ENCODE data around the gene ZSCAN5C. TPM values are rescaled to one million over a fixed set of nuclear protein-coding genes. Genes with fewer than 3 reads are reported as not detected.
"Not testable (repeated sequence)": the region's sequence is repeated elsewhere in the genome, so short reads cannot be mapped to it uniquely, and the experiment has no call there.

The ZSCAN5C gene
- total and polyA plus RNA-seq, 2 experiments from 2014 or later: not detected

DNA sequence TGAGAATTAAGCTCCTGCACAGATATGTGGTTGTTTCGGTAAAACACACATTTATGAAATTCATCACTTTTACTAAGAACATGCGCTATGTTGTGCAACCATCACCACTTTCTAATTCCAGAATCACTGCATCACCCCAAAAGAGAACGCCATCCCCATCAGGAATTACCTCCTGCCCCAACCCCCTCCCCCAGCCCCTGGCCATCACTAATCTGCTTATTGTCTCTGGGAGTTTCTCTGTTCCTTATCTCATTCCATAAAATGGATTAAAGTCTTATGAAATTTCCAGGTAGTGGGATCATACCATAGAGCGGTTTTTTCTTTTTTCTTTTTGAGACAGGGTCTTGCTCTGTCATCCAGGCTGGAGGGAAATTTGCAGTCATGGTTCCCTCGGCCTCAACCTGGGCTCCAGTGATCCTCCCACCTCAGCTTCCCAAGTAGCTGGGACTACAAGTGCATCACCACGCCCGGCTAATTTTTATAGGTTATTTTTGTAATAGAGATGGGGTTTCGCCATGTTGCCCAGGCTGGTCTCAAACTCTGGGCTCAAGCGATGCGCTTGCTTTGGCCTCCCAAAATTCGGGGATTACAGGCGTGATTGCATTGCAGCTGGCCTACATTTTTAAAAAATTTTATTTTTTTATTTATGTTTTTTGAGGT is 8.0 kb upstream of the ZSCAN5C start:
- TF ChIP-seq, protein P1, sequence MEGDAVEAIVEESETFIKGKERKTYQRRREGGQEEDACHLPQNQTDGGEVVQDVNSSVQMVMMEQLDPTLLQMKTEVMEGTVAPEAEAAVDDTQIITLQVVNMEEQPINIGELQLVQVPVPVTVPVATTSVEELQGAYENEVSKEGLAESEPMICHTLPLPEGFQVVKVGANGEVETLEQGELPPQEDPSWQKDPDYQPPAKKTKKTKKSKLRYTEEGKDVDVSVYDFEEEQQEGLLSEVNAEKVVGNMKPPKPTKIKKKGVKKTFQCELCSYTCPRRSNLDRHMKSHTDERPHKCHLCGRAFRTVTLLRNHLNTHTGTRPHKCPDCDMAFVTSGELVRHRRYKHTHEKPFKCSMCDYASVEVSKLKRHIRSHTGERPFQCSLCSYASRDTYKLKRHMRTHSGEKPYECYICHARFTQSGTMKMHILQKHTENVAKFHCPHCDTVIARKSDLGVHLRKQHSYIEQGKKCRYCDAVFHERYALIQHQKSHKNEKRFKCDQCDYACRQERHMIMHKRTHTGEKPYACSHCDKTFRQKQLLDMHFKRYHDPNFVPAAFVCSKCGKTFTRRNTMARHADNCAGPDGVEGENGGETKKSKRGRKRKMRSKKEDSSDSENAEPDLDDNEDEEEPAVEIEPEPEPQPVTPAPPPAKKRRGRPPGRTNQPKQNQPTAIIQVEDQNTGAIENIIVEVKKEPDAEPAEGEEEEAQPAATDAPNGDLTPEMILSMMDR (IDR thresholded peaks at IDR 0.05; ENCODE audit: low read depth, low read length): no peak
- H3K4me3 ChIP-seq: no peak overlapping the region
- no peaks in the 10 kb centered on the region for H3K27me3 ChIP-seq
- H3K9me3 ChIP-seq (ENCODE audit: low read depth): no peaks in the 10 kb centered on the region
- no peaks in the 10 kb centered on the region for H3K4me1 ChIP-seq (ENCODE audit: low read depth)
- H3K36me3 ChIP-seq: no peaks in the 10 kb centered on the region
- no peak for DNase-seq (ENCODE audit: low read depth in 1 of 2, low spot score in 1 of 2)
- H3K27ac ChIP-seq: no peak overlapping the region

DNA sequence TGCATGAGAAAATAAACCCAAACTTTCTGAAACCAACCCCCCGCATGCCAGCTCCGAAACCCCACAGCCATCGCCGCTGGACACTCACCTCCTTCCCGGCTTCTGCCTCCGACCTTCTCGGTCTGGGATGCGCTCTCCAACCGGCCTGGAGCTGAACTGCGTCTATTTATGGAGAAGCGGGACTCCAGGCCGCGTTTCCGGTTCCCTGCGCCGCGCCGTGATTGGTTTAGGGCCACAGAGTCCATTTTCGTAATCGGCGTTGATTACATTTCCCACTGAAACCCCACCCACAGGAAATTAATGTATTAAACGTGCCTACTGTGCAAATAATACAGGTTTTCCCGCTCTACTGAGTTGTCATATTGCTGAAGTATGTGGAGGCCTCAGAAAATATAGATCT is 4.4 kb upstream of the ZSCAN5C start, which contains the start of gene ZSCAN5B:
TSS of gene ZSCAN5B (minus strand) at position 138 of the 400 bp plus-strand sequence. CDS start 4,731 bp downstream, outside the sequence.
- H3K4me1 ChIP-seq (ENCODE audit: low read depth); H3K4me3 ChIP-seq; DNase-seq (ENCODE audit: low read depth in 1 of 2, low spot score in 1 of 2); H3K27me3 ChIP-seq; H3K27ac ChIP-seq; H3K36me3 ChIP-seq; H3K9me3 ChIP-seq (ENCODE audit: low read depth): not testable (repeated sequence)

DNA sequence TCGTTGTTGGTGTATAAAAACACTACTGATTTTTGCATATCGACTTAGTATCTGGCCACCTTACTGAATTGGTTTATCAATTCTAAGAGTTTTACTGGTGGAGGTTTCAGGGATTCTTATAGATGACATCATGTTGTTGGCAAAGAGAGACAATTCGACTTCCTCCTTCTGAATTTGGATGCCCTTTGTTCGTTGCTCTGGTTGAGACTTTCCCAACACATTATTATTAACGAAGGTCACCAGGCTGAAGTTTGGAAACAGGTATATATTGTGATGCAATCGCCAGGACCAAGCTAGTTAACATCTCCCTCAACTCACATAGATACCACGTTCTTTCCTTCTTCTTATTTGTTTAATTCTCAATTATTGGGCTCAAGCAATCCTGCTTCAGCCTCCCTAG is 2.4 kb upstream of the ZSCAN5C start:
- H3K4me3 ChIP-seq: no peak overlapping the region
- H3K27me3 ChIP-seq: no peaks in the 10 kb centered on the region
- no peaks in the 10 kb centered on the region for H3K36me3 ChIP-seq
- no peak for DNase-seq (ENCODE audit: low read depth in 1 of 2, low spot score in 1 of 2)
- TF ChIP-seq, protein P1 (IDR thresholded peaks at IDR 0.05; ENCODE audit: low read depth, low read length): no peak
- no peaks in the 10 kb centered on the region for H3K4me1 ChIP-seq (ENCODE audit: low read depth)
- H3K27ac ChIP-seq: no peak overlapping the region
- H3K9me3 ChIP-seq (ENCODE audit: low read depth): no peaks in the 10 kb centered on the region

DNA sequence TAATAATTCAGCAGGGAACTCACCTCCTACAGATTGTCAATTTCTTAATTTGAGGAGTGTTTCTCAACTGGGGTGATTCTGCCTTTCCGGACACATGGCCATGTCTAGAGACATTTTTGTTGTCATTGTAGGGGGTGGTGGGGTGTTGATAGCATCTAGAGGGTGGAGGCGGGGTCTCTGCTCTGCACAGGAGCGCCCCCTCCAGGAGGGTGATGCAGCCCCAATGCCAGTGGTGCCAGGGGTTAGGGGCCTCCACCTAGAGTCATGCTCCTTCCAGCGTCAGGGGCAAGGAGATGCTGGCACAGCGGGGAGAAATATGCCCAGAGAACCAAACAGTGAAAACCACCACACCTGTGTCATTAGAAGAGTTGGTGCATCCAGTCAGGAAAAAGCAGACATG is 5.5 kb downstream of the ZSCAN5C start:
- H3K4me3 ChIP-seq; H3K4me1 ChIP-seq (ENCODE audit: low read depth); H3K27ac ChIP-seq; DNase-seq (ENCODE audit: low read depth in 1 of 2, low spot score in 1 of 2); H3K9me3 ChIP-seq (ENCODE audit: low read depth); H3K27me3 ChIP-seq; H3K36me3 ChIP-seq: not testable (repeated sequence)

DNA sequence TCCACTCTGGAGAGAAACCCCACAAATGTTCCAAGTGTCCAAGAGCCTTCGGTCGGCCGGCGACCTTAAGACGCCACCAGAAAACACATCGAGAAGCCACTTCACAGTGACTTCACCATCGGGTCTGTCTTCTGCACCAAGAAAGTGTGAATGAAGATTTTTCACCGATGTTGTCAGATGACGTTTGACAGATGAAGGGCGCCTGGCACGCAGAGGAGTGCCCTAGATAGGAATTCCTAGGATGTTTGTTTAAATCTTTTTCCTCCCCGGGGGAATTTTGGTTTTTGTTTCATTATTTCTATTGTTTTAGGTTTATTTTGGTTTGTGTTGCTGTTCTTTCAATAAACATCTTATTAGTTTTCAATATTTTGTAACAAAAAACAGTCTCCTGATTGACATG is 7.0 kb downstream of the ZSCAN5C start:
- H3K9me3 ChIP-seq (ENCODE audit: low read depth): no peaks in the 10 kb centered on the region
- no peak overlapping the region for H3K27ac ChIP-seq
- no peaks in the 10 kb centered on the region for H3K36me3 ChIP-seq
- DNase-seq (ENCODE audit: low read depth in 1 of 2, low spot score in 1 of 2): no peak
- H3K27me3 ChIP-seq: no peaks in the 10 kb centered on the region
- TF ChIP-seq, protein P1 (IDR thresholded peaks at IDR 0.05; ENCODE audit: low read depth, low read length): no peak
- H3K4me1 ChIP-seq (ENCODE audit: low read depth): no peaks in the 10 kb centered on the region
- no peak overlapping the region for H3K4me3 ChIP-seq

DNA sequence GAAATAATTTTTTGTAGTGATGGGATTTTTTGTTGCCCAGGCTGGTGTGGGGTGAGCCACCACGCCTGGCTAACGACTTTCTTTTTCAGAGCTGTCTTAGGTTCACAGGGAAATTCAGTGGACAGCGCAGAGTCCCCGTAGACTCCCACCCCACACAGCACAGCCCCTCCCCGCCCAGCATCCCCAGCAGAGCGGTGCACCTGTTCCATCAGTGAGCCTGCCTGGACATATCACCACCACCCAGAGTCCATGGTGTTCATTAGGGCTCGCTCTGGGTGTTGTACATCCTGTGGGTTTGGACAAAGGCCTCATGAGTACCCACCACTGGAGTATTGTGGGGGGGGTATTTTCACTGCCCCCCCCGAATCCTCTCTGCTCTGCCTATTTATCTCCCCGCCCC is 8.0 kb downstream of the ZSCAN5C start:
- DNase-seq (ENCODE audit: low read depth in 1 of 2, low spot score in 1 of 2); H3K27me3 ChIP-seq; H3K36me3 ChIP-seq: not testable (repeated sequence)

DNA sequence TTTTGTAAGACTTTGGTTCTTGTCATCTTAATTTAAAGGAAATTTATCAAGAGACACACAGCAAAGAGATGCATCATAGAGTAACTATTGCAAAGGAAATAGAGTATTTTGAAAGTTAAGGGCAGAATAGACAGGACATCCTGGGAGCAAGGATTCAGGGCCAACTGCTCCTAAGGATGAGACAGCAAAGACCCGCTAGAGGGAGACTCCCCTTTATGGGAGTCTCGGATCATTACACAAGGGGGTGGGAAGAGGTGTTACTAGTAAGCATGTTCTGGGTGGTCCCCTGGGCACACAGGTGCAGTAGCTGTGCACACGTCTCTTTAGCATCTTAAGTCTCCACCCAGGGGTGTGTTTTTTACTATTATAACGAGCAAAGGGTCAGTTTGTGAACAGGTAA is 9.6 kb downstream of the ZSCAN5C start:
- Histone ChIP-seq H3K4me3 (no peak overlapping the region), H3K4me1 (ENCODE audit: low read depth) (no peaks in the 10 kb centered on the region), H3K27ac (no peak overlapping the region), H3K27me3 (no peaks in the 10 kb centered on the region), H3K9me3 (ENCODE audit: low read depth) (no peaks in the 10 kb centered on the region), H3K36me3 (no peaks in the 10 kb centered on the region)
- TF ChIP-seq, protein P1 (IDR thresholded peaks at IDR 0.05; ENCODE audit: low read depth, low read length): no peak
- no peak for DNase-seq (ENCODE audit: low read depth in 1 of 2, low spot score in 1 of 2)

More for the DNA sequence above, 8.0 kb downstream of the ZSCAN5C start:
- not testable (repeated sequence) for H3K27ac ChIP-seq; H3K4me3 ChIP-seq; H3K4me1 ChIP-seq (ENCODE audit: low read depth); H3K9me3 ChIP-seq (ENCODE audit: low read depth)
